ENCODE measurements around the gene SMARCAL1. TPM values are rescaled to one million over a fixed set of nuclear protein-coding genes. Genes with fewer than 3 reads are reported as not detected.

Gene SMARCAL1
- total and polyA plus RNA-seq, 9 of the 15 experiments (the other 6 are each of a cell fraction or from before 2014, with no cell fraction given) = 8.2 to 27.9 (median 12.4) TPM

DNA sequence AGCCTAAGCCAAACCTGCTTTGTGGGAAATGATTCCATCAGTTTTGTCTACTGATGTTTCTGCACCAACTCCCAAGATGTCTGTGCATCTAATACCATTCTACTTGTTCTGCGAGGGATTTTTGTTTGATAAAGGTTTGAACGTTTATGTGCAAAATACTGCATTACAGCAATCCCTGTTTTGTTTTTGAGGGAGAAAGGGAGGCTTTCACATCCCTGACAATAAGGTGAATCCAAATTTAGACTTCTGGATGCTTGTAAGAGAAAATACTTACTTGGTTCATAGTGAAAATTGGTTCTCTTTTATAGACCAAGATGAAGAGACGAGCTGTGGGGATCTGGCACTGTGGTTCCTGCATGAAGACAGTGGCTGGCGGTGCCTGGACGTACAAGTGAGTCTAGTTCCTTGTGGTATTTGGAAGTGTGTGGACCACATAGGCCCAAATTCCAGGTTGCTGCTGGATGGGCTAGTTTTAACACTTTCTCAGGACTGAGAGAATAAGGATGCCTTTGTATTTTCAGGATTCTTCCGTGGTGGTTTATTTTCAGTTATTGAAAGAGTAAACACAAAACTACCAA is 87.4 kb downstream of the SMARCAL1 start (continued):
- TF ChIP-seq CHD1 (IDR thresholded peaks at IDR 0.05; ENCODE audit: low read length) = peak; percentile 21

DNA sequence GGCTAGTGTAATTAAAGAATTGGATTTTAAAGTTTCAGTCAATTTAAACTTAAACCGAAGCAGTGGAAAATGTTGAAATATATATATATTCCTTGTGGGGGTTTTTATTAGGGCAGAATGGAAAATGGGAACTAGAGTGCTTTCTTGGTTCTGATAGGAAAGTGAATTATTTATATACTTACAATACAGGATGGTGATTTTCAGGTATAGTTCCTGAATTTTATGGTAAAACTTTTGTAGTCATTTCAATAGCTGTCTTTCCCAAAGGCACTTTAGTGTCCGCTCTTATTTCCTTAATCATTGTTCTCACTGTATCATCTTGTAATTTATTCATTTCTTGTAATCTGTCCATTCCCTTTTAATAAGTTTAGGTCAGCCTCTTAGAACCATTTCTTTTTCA is 88.3 kb downstream of the SMARCAL1 start:
- TF ChIP-seq ZNF785 (CRISPR knock-in tag; IDR thresholded peaks at IDR 0.05) (no peak), RBFOX2 (IDR thresholded peaks at IDR 0.05; ENCODE audit: low read depth, low read length) (peak; percentile 57), NR1H2 (CRISPR knock-in tag; IDR thresholded peaks at IDR 0.05) (no peak)
- TF ChIP-seq, protein P1, sequence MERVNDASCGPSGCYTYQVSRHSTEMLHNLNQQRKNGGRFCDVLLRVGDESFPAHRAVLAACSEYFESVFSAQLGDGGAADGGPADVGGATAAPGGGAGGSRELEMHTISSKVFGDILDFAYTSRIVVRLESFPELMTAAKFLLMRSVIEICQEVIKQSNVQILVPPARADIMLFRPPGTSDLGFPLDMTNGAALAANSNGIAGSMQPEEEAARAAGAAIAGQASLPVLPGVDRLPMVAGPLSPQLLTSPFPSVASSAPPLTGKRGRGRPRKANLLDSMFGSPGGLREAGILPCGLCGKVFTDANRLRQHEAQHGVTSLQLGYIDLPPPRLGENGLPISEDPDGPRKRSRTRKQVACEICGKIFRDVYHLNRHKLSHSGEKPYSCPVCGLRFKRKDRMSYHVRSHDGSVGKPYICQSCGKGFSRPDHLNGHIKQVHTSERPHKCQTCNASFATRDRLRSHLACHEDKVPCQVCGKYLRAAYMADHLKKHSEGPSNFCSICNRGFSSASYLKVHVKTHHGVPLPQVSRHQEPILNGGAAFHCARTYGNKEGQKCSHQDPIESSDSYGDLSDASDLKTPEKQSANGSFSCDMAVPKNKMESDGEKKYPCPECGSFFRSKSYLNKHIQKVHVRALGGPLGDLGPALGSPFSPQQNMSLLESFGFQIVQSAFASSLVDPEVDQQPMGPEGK (CRISPR knock-in tag; IDR thresholded peaks at IDR 0.05; ENCODE audit: borderline replicate concordance) = no peak
- TF ChIP-seq, protein P2, sequence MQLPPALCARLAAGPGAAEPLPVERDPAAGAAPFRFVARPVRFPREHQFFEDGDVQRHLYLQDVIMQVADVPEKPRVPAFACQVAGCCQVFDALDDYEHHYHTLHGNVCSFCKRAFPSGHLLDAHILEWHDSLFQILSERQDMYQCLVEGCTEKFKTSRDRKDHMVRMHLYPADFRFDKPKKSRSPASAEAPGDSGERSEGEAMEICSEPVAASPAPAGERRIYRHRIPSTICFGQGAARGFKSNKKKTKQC (CRISPR knock-in tag; IDR thresholded peaks at IDR 0.05) = no peak
- 0% methylated on average over 2 of the region's 2 CpGs for WGBS (ENCODE audit: insufficient coverage, low coverage, missing lambda C conversion rate)
- Histone ChIP-seq H4K20me1 (replicated peaks; ENCODE audit: control insufficient read depth, insufficient read depth, low read length) (peaks cover 38% of the 10 kb centered on the region), H3K79me2 (ENCODE audit: control insufficient read depth, insufficient read depth, low read length) (peaks cover 69% of the 10 kb centered on the region), H3K4me1 (replicated peaks in 1 of 2; ENCODE audit: control insufficient read depth in 2 of 2, insufficient read depth in 2 of 2, low read length in 2 of 2) (peaks cover 0 to 2% of the 10 kb centered on the region in 2 experiments; a peak in 3 of 5 replicates), H3K9ac (ENCODE audit: insufficient read depth in 1 of 2, low read depth in 2 of 2, low read length in 2 of 2) (peak overlapping the region in 1 of 2 experiments; percentile 97; a peak in 2 of 4 replicates), H3K9me3 (replicated peaks; ENCODE audit: control insufficient read depth, insufficient read depth, low read depth, low read length) (no peaks in the 10 kb centered on the region), H3K4me2 (ENCODE audit: insufficient read depth, low read length) (peak overlapping the region; percentile 95), H3K9me1 (ENCODE audit: control insufficient read depth, insufficient read depth, low read length) (peaks cover 10% of the 10 kb centered on the region), H3K27ac (ENCODE audit: extremely low read depth, low read depth, low read length) (peak overlapping the region; percentile 86; the same call in 2 of the 3 replicates), H3K36me3 (ENCODE audit: control insufficient read depth, insufficient read depth, low read length) (peaks cover 67% of the 10 kb centered on the region), H3K4me3 (peak overlapping the region; percentile 83), H3K27me3 (ENCODE audit: control insufficient read depth in 2 of 2, insufficient read depth in 2 of 2, low read length in 2 of 2) (no peaks in the 10 kb centered on the region), H2AFZ (ENCODE audit: low read depth, low read length) (no peak overlapping the region)
- FAIRE-seq (no peak), ATAC-seq (no peak), DNase-seq (ENCODE audit: extremely low read depth in 1 of 4, low spot score in 3 of 4) (no peak)
- CTCF ChIA-PET (ENCODE audit: low intra/inter-chr PET ratio) = interaction anchor here (0.6 kb wide), 1 partner anchor 165 kb away, joined by 7 read pairs; no protein-coding TSS in a partner anchor
- POLR2A ChIA-PET = interaction anchor here (1.4 kb wide), 1 partner anchor 9 kb away, joined by 5 read pairs; no protein-coding TSS in a partner anchor
- BruUV-seq (replicated peaks) = no TSS peak
- intact Hi-C loops (cut with micrococcal nuclease) = no loop called here
- in situ Hi-C loops (cut with MboI) = no loop called here

Data from K562 (cell line).